H9 (cell line): ENCODE measurements around the gene ADAM17. TPM values are rescaled to one million over a fixed set of nuclear protein-coding genes. Genes with fewer than 3 reads are reported as not detected.

Experiments
- DNase-seq: peaks from one replicate; pipeline ENCODE4 v3.0.0-alpha.2; 2017
- H2AFZ ChIP-seq: one replicate; pipeline ENCODE4 v1.6.1; 2013; ENCODE audit warnings: mild to moderate bottlenecking, low read length, control low read depth, moderate library complexity
- H2AK5ac ChIP-seq: 2 replicates; pipeline ENCODE4 v1.6.1; 2013; ENCODE audit warnings: low read length, control low read depth, mixed read lengths; ENCODE audit not compliant: insufficient read length
- H2BK120ac ChIP-seq: one replicate; pipeline ENCODE4 v1.6.1; 2013; ENCODE audit warnings: low read depth, mild to moderate bottlenecking, low read length, control low read depth, inconsistent platforms; ENCODE audit not compliant: poor library complexity, severe bottlenecking
- H2BK12ac ChIP-seq: 2 replicates; pipeline ENCODE4 v1.6.1; 2013; ENCODE audit warnings: low read length, control low read depth, mixed read lengths, low read depth; ENCODE audit not compliant: insufficient read length
- H2BK15ac ChIP-seq: 2 replicates; pipeline ENCODE4 v1.6.1; 2013; ENCODE audit warnings: low read depth, low read length, control low read depth
- H2BK20ac ChIP-seq: one replicate; pipeline ENCODE4 v1.6.1; 2013; ENCODE audit warnings: low read depth, mild to moderate bottlenecking, low read length, control low read depth, inconsistent platforms; ENCODE audit not compliant: poor library complexity, severe bottlenecking
- H2BK5ac ChIP-seq: 2 replicates; pipeline ENCODE4 v1.6.1; 2013; ENCODE audit warnings: low read length, control low read depth, mixed read lengths; ENCODE audit not compliant: insufficient read length
- H3K14ac ChIP-seq: 2 replicates; pipeline ENCODE4 v1.6.1; 2013; ENCODE audit warnings: low read length, control low read depth; ENCODE audit not compliant: insufficient read depth
- H3K18ac ChIP-seq: 2 replicates; pipeline ENCODE4 v1.6.1; 2013; ENCODE audit warnings: low read depth, mild to moderate bottlenecking, mixed read lengths, low read length, control low read depth; ENCODE audit not compliant: insufficient read length
- H3K23ac ChIP-seq: 2 replicates; pipeline ENCODE4 v1.6.1; 2013; ENCODE audit warnings: low read length, control low read depth, mixed read lengths, low read depth; ENCODE audit not compliant: insufficient read length
- H3K23me2 ChIP-seq: 2 replicates; pipeline ENCODE4 v1.6.1; 2013; ENCODE audit warnings: low read depth, mild to moderate bottlenecking, mixed read lengths, low read length, control low read depth; ENCODE audit not compliant: insufficient read length, poor library complexity, severe bottlenecking
- H3K27ac ChIP-seq: 2 replicates; pipeline ENCODE4 v1.5.1; 2013; ENCODE audit warnings: low read length, control low read depth, mixed read lengths, low read depth; ENCODE audit not compliant: insufficient read length
- H3K27me3 ChIP-seq: 2 replicates; pipeline ENCODE4 v1.6.1; 2013; ENCODE audit warnings: low read length, control low read depth, inconsistent platforms; ENCODE audit not compliant: insufficient read depth
- H3K4ac ChIP-seq: 2 replicates; pipeline ENCODE4 v1.6.1; 2013; ENCODE audit warnings: low read depth, mild to moderate bottlenecking, control low read depth, inconsistent platforms, low read length, moderate library complexity
- H3K4me1 ChIP-seq: 2 replicates; pipeline ENCODE4 v1.6.1; 2013; ENCODE audit warnings: low read length, control low read depth, inconsistent platforms; ENCODE audit not compliant: insufficient read depth
- H3K4me2 ChIP-seq: 2 replicates; pipeline ENCODE4 v1.6.1; 2013; ENCODE audit warnings: low read length, control low read depth, mixed read lengths; ENCODE audit not compliant: insufficient read length, insufficient read depth
- H3K56ac ChIP-seq: 2 replicates; pipeline ENCODE4 v1.6.1; 2013; ENCODE audit warnings: low read depth, mild to moderate bottlenecking, mixed read lengths, low read length, control low read depth; ENCODE audit not compliant: insufficient read length
- H3K79me1 ChIP-seq: 2 replicates; pipeline ENCODE4 v1.6.1; 2013; ENCODE audit warnings: low read depth, mild to moderate bottlenecking, moderate library complexity, low read length, control low read depth, inconsistent platforms; ENCODE audit not compliant: insufficient read depth, poor library complexity, severe bottlenecking
- H3K79me2 ChIP-seq: 2 replicates; pipeline ENCODE4 v1.6.1; 2013; ENCODE audit warnings: low read length, control low read depth, inconsistent platforms; ENCODE audit not compliant: insufficient read depth
- H3K9ac ChIP-seq: 2 replicates; pipeline ENCODE4 v1.6.1; 2013; ENCODE audit warnings: low read length, control low read depth, mixed read lengths; ENCODE audit not compliant: insufficient read length; ENCODE audit errors: extremely low read depth
- H3K9me3 ChIP-seq: one replicate; pipeline ENCODE4 v1.6.1; 2013; ENCODE audit warnings: low read depth, low read length, inconsistent platforms; ENCODE audit not compliant: control insufficient read depth
- H3T11ph ChIP-seq: one replicate; pipeline ENCODE4 v1.6.1; 2013; ENCODE audit warnings: mild to moderate bottlenecking, low read length, control low read depth, inconsistent platforms
- H4K20me1 ChIP-seq: one replicate; pipeline ENCODE4 v1.6.1; 2013; ENCODE audit not compliant: control insufficient read depth, insufficient read length, insufficient read depth
- H4K5ac ChIP-seq: 2 replicates; pipeline ENCODE4 v1.6.1; 2013; ENCODE audit warnings: low read depth, mild to moderate bottlenecking, mixed read lengths, low read length, control low read depth; ENCODE audit not compliant: insufficient read length
- H4K8ac ChIP-seq: replicated peaks from 2 replicates; pipeline ENCODE4 v1.6.1; 2013; ENCODE audit warnings: low read length, control low read depth, mixed read lengths, low read depth; ENCODE audit not compliant: insufficient read length
- H4K91ac ChIP-seq: 2 replicates; pipeline ENCODE4 v1.6.1; 2013; ENCODE audit warnings: low read depth, mild to moderate bottlenecking, moderate library complexity, mixed read lengths, low read length, control low read depth; ENCODE audit not compliant: insufficient read length
- H3K27ac Mint-ChIP-seq, 3 experiments: 2 replicates in 2 of 3; 3 replicates in 1 of 3; pipeline ENCODE4 v1.8.0; 2020 to 2021; ENCODE audit warnings: mixed read lengths in 3 of 3, mild to moderate bottlenecking in 1 of 3, moderate library complexity in 1 of 3
- H3K27me3 Mint-ChIP-seq: 2 replicates; pipeline ENCODE4 v1.8.0; 2021; ENCODE audit warnings: low read depth, mild to moderate bottlenecking, moderate library complexity, mixed read lengths
- H3K36me3 Mint-ChIP-seq, 3 experiments: 2 replicates in 2 of 3; 3 replicates in 1 of 3; pipeline ENCODE4 v1.8.0; 2020 to 2021; ENCODE audit warnings: low read depth in 3 of 3, mixed read lengths in 3 of 3; ENCODE audit not compliant: insufficient read depth in 1 of 3
- H3K4me1 Mint-ChIP-seq, 2 experiments: 2 replicates each; pipeline ENCODE4 v1.8.0; 2020; ENCODE audit warnings: mixed read lengths in 2 of 2
- H3K4me3 Mint-ChIP-seq, 2 experiments: 2 replicates in 1 of 2; 3 replicates in 1 of 2; pipeline ENCODE4 v1.8.0; 2020 to 2021; ENCODE audit warnings: mild to moderate bottlenecking in 2 of 2, mixed read lengths in 2 of 2, moderate library complexity in 1 of 2
- H3K9me3 Mint-ChIP-seq, 2 experiments: 2 replicates in 1 of 2; 3 replicates in 1 of 2; pipeline ENCODE4 v1.8.0; 2020; ENCODE audit warnings: mild to moderate bottlenecking in 2 of 2, mixed read lengths in 2 of 2, moderate library complexity in 1 of 2
- WGBS: extraction: QIAGEN DNeasy Blood & Tissue Kit; methylation state at CpG from one replicate; pipeline ENCODE4 v1.1.7; 2013; ENCODE audit warnings: missing lambda C conversion rate, low lambda C conversion rate, mixed read lengths; ENCODE audit not compliant: insufficient read length; ENCODE audit errors: extremely low coverage; 5-methylcytosine and 5-hydroxymethylcytosine counted together
- total RNA-seq: library from RNA; stranded (reverse); gene quantifications from 2 replicates; pipeline ENCODE4 v1.2.1, GENCODE V29; 2021
- TF ChIP-seq, protein P1 (sequence below): fragments of 200-600 bp; sonication (generic); conservative IDR thresholded peaks from 3 replicates; pipeline ENCODE4 v1.8.0; 2021; ENCODE audit warnings: antibody characterized with exemption, mild to moderate bottlenecking

The ADAM17 gene
- total RNA-seq, 1 experiment from 2014 or later: 26.3 TPM

DNA sequence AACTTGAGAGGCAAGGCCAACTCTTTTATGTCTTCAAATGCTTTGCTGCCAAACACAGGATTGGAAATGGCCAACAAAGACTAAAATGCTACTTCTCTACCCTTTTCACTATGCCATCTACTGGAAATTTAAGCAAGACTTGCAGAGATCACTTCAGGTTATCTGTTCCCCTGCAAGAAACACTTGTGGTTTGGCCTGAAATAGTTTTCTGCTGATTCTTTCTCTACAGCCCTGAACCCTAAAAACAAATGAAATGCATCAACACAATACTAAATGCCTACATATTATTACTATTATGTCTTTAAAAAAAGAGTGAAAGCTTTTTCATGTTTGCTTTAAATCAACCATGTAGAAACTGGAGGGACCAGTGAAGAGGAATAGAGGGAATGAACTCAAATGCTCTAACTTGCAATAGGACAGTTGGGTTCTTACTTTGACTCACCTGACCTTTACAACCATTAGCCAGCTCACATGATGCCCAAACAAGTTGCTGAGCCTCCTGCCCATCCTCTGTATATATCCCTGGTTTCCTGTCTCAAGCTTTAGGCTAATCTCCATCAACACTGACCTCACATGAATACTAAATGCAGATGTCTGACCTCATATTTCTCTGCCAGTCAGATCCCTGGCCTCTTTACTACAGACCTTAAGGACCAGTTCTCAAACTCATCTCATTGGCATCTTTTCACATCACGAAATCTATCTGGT is 17.5 kb upstream of the ADAM17 start:
- Histone ChIP-seq H3T11ph (no peak overlapping the region), H4K5ac (no peak overlapping the region), H2BK20ac (no peak overlapping the region), H2BK15ac (no peak overlapping the region), H2BK120ac (no peak overlapping the region), H3K23me2 (no peaks in the 10 kb centered on the region), H3K56ac (no peak overlapping the region), H2AFZ (no peak overlapping the region), H3K14ac (no peak overlapping the region), H3K18ac (no peak overlapping the region), H3K4me2 (no peak overlapping the region), H4K91ac (no peak overlapping the region), H3K4me1 (no peaks in the 10 kb centered on the region), H3K27me3 (no peaks in the 10 kb centered on the region), H2AK5ac (no peak overlapping the region), H4K8ac (no peak overlapping the region), H3K79me2 (no peaks in the 10 kb centered on the region), H2BK12ac (no peak overlapping the region), H3K79me1 (no peaks in the 10 kb centered on the region), H3K9me3 (no peaks in the 10 kb centered on the region), H2BK5ac (no peak overlapping the region), H4K20me1 (no peaks in the 10 kb centered on the region), H3K23ac (no peak overlapping the region), H3K27ac (no peak overlapping the region), H3K9ac (no peak overlapping the region), H3K4ac (no peak overlapping the region)
- Mint-ChIP-seq H3K27ac (no peak overlapping the region), H3K27me3 (no peaks in the 10 kb centered on the region), H3K4me1 (no peaks in the 10 kb centered on the region), H3K9me3 (no peaks in the 10 kb centered on the region), H3K4me3 (no peak overlapping the region), H3K36me3 (no peaks in the 10 kb centered on the region)
- no peak for DNase-seq
- WGBS: no CpG with 5 or more reads among the region's 1 CpG
- TF ChIP-seq, protein P1, sequence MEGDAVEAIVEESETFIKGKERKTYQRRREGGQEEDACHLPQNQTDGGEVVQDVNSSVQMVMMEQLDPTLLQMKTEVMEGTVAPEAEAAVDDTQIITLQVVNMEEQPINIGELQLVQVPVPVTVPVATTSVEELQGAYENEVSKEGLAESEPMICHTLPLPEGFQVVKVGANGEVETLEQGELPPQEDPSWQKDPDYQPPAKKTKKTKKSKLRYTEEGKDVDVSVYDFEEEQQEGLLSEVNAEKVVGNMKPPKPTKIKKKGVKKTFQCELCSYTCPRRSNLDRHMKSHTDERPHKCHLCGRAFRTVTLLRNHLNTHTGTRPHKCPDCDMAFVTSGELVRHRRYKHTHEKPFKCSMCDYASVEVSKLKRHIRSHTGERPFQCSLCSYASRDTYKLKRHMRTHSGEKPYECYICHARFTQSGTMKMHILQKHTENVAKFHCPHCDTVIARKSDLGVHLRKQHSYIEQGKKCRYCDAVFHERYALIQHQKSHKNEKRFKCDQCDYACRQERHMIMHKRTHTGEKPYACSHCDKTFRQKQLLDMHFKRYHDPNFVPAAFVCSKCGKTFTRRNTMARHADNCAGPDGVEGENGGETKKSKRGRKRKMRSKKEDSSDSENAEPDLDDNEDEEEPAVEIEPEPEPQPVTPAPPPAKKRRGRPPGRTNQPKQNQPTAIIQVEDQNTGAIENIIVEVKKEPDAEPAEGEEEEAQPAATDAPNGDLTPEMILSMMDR: no peak
